Loucy (cell line): Measurements from ENCODE around the gene TPP2.

ENCODE experiments used
- H2AFZ ChIP-seq: fragments of 200-600 bp; sonication (generic); 2 replicates; pipeline ENCODE4 v1.6.0; 2016; ENCODE audit warnings: antibody characterized with exemption, mild to moderate bottlenecking, low read length, moderate library complexity
- H3F3A ChIP-seq: fragments of 200-600 bp; 2 replicates; pipeline ENCODE4 v1.6.0; 2016; ENCODE audit warnings: antibody characterized with exemption, low read depth, mild to moderate bottlenecking
- H3K27me3 ChIP-seq: fragments of 200-600 bp; sonication (generic); 2 replicates; pipeline ENCODE4 v1.6.1; 2014; ENCODE audit warnings: low read length, mild to moderate bottlenecking; ENCODE audit not compliant: insufficient read depth, poor library complexity, severe bottlenecking
- H3K36me3 ChIP-seq: fragments of 200-600 bp; sonication (generic); 2 replicates; pipeline ENCODE4 v1.6.1; 2016; ENCODE audit warnings: low read length; ENCODE audit not compliant: insufficient read depth
- H3K4me1 ChIP-seq: fragments of 200-600 bp; sonication (generic); 2 replicates; pipeline ENCODE4 v1.5.1; 2014; ENCODE audit warnings: low read length, mild to moderate bottlenecking; ENCODE audit not compliant: insufficient read depth, poor library complexity, severe bottlenecking
- H3K4me2 ChIP-seq: fragments of 200-600 bp; sonication (generic); 2 replicates; pipeline ENCODE4 v1.6.0; 2014; ENCODE audit warnings: antibody characterized with exemption, low read length, low read depth, mild to moderate bottlenecking; ENCODE audit not compliant: poor library complexity, severe bottlenecking
- H3K4me3 ChIP-seq: fragments of 200-600 bp; sonication (generic); 2 replicates; pipeline ENCODE4 v1.5.1; 2014; ENCODE audit warnings: low read length, mild to moderate bottlenecking, mixed read lengths; ENCODE audit not compliant: poor library complexity, severe bottlenecking
- H3K79me2 ChIP-seq: fragments of 200-600 bp; sonication (generic); 2 replicates; pipeline ENCODE4 v1.6.1; 2014; ENCODE audit warnings: low read length; ENCODE audit not compliant: insufficient read depth
- H3K9ac ChIP-seq: fragments of 200-600 bp; sonication (generic); 2 replicates; pipeline ENCODE4 v1.6.0; 2014; ENCODE audit warnings: mild to moderate bottlenecking, low read depth, low read length, moderate library complexity; ENCODE audit not compliant: poor library complexity, severe bottlenecking
- H3K9me2 ChIP-seq: fragments of 200-600 bp; sonication (generic); replicated peaks from 2 replicates; pipeline ENCODE4 v1.6.1; 2016; ENCODE audit warnings: low read depth, low read length, mixed read lengths
- H3K9me3 ChIP-seq: fragments of 200-600 bp; sonication (generic); 2 replicates; pipeline ENCODE4 v1.6.1; 2014; ENCODE audit warnings: mild to moderate bottlenecking, antibody characterized with exemption, low read length, low read depth; ENCODE audit not compliant: insufficient read depth
- H4K20me1 ChIP-seq: fragments of 200-600 bp; sonication (generic); 2 replicates; pipeline ENCODE4 v1.6.0; 2014; ENCODE audit warnings: antibody characterized with exemption, low read length, mild to moderate bottlenecking; ENCODE audit not compliant: insufficient read depth, poor library complexity, severe bottlenecking
- CTCF ChIP-seq: fragments of 200-600 bp; sonication (generic); conservative IDR thresholded peaks from 2 replicates; pipeline ENCODE4 v1.5.1; 2014; ENCODE audit warnings: mild to moderate bottlenecking, antibody characterized with exemption, low read length
- EZH2phosphoT487 ChIP-seq: fragments of 200-600 bp; IDR thresholded peaks from 2 replicates; pipeline ENCODE4 v1.6.1; 2018; ENCODE audit warnings: antibody characterized with exemption, mild to moderate bottlenecking, moderate library complexity, borderline replicate concordance

The TPP2 gene

GRCh38 chr13:102606537-102607309 lies 9.9 kb downstream of the TPP2 start:
- no peaks in the 10 kb centered on the region for H3K9me2 ChIP-seq
- peaks cover 70% of the 10 kb centered on the region for H3K36me3 ChIP-seq
- no peaks in the 10 kb centered on the region for H3F3A ChIP-seq
- no peak overlapping the region for H3K4me3 ChIP-seq
- peaks cover 35% of the 10 kb centered on the region for H3K4me1 ChIP-seq
- H3K27me3 ChIP-seq: no peaks in the 10 kb centered on the region
- H3K9ac ChIP-seq: no peak overlapping the region
- peaks cover 94% of the 10 kb centered on the region for H4K20me1 ChIP-seq
- no peaks in the 10 kb centered on the region for H3K9me3 ChIP-seq
- peak overlapping the region; percentile 26 for H3K4me2 ChIP-seq
- peaks cover 93% of the 10 kb centered on the region for H3K79me2 ChIP-seq
- TF ChIP-seq EZH2phosphoT487 (no peak), CTCF (no peak)
- no peak overlapping the region for H2AFZ ChIP-seq

DNA sequence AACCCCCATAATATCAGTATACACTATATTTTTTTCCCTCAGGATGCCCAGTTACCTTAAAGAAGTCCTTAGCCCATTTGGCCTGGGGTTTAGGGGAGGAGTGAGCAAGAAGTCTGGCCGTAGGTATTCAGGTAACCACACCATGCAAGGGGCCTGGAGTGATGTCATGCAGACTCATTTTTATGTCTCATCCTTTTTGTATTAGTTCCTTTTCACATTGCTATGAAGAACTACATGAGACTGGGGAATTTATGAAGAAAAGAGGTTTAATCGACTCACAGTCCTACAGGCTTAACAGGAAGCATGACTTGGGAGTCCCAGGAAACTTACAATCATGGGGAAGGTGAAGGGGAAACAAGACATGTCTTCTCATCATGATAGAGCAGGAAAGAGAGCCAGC lies 12.2 kb downstream of the TPP2 start:
- Histone ChIP-seq H3K27me3 (no peaks in the 10 kb centered on the region), H2AFZ (no peak overlapping the region), H3K4me2 (no peak overlapping the region), H3K9me2 (no peaks in the 10 kb centered on the region), H4K20me1 (peaks cover 93% of the 10 kb centered on the region), H3K4me1 (peaks cover 14% of the 10 kb centered on the region), H3K36me3 (peaks cover 86% of the 10 kb centered on the region), H3K9ac (no peak overlapping the region), H3F3A (no peaks in the 10 kb centered on the region), H3K9me3 (no peaks in the 10 kb centered on the region), H3K79me2 (peaks cover 93% of the 10 kb centered on the region), H3K4me3 (no peak overlapping the region)
- TF ChIP-seq CTCF (no peak), EZH2phosphoT487 (no peak)

- Histone ChIP-seq H3K36me3 (peaks cover 92% of the 10 kb centered on the region), H3K9me2 (no peaks in the 10 kb centered on the region), H3K27me3 (no peaks in the 10 kb centered on the region), H2AFZ (no peak overlapping the region), H3K9ac (no peak overlapping the region), H3F3A (no peaks in the 10 kb centered on the region), H3K9me3 (no peaks in the 10 kb centered on the region), H3K4me2 (no peak overlapping the region), H3K4me3 (no peak overlapping the region), H3K79me2 (peaks cover 92% of the 10 kb centered on the region), H4K20me1 (peaks cover 93% of the 10 kb centered on the region), H3K4me1 (peaks cover 7% of the 10 kb centered on the region)
- no peak for TF ChIP-seq CTCF
- TF ChIP-seq EZH2phosphoT487: no peak
Measured at GRCh38 chr13:102609696-102610095, 12.9 kb downstream of the TPP2 start.
